SIG-M5 treated with dmso at 0.1 percent for 504 hours (cell line): ENCODE results near the gene NPEPL1.
"Not testable (repeated sequence)": the region's sequence is repeated elsewhere in the genome, so short reads cannot be mapped to it uniquely, and the experiment has no call there.

ENCODE experiments used
- DNase-seq: peaks from one replicate; lab custom pipeline; 2025; ENCODE audit not compliant: unreplicated experiment; lab: John Stamatoyannopoulos, UW

Gene NPEPL1

GRCh38 chr20:58740356-58741308 lies 48.0 kb downstream of the NPEPL1 start:
- no peak for DNase-seq

GRCh38 chr20:58741384-58741783 lies 48.8 kb downstream of the NPEPL1 start:
- DNase-seq, result no peak

- no peak for DNase-seq
Measured at GRCh38 chr20:58742668-58743566, 50.3 kb downstream of the NPEPL1 start.

- DNase-seq, result no peak
Measured at GRCh38 chr20:58743929-58744534, 51.4 kb downstream of the NPEPL1 start.

GRCh38 chr20:58744836-58745235 lies 52.2 kb downstream of the NPEPL1 start:
- DNase-seq, result no peak

- DNase-seq, result no peak
Measured at GRCh38 chr20:58745391-58745790, 52.8 kb downstream of the NPEPL1 start.

- no peak for DNase-seq
Measured at GRCh38 chr20:58746620-58747019, 54.0 kb downstream of the NPEPL1 start.

- no peak for DNase-seq
Measured at GRCh38 chr20:58747211-58747610, 54.6 kb downstream of the NPEPL1 start.

- DNase-seq, result no peak
Measured at GRCh38 chr20:58748618-58749017, 56.0 kb downstream of the NPEPL1 start.

- DNase-seq, result no peak
Measured at GRCh38 chr20:58749098-58749769, 56.6 kb downstream of the NPEPL1 start.

GRCh38 chr20:58749979-58750378 lies 57.4 kb downstream of the NPEPL1 start:
- DNase-seq, result no peak

GRCh38 chr20:58750706-58751105 lies 58.1 kb downstream of the NPEPL1 start:
- not testable (repeated sequence) for DNase-seq

GRCh38 chr20:58751979-58752378 lies 59.4 kb downstream of the NPEPL1 start:
- no peak for DNase-seq

- no peak for DNase-seq
Measured at GRCh38 chr20:58752565-58752964, 60.0 kb downstream of the NPEPL1 start.

GRCh38 chr20:58753267-58753921 lies 60.8 kb downstream of the NPEPL1 start:
- DNase-seq, result no peak

GRCh38 chr20:58753922-58754551 lies 61.4 kb downstream of the NPEPL1 start:
- no peak for DNase-seq

- DNase-seq, result no peak
Measured at GRCh38 chr20:58754584-58754983, 62.0 kb downstream of the NPEPL1 start.

GRCh38 chr20:58755062-58755697 lies 62.6 kb downstream of the NPEPL1 start:
- no peak for DNase-seq

- no peak for DNase-seq
Measured at GRCh38 chr20:58755766-58756449, 63.3 kb downstream of the NPEPL1 start.
